K562 (cell line): ENCODE data around the gene MEX3D. TPM values are rescaled to one million over a fixed set of nuclear protein-coding genes. Genes with fewer than 3 reads are reported as not detected.

ENCODE experiments used
- ATAC-seq: fragments of 200-7000 bp; cut with Tn5 transposase; 3 replicates; pipeline ENCODE4 v1.9.1; 2020; ENCODE audit warnings: moderate library complexity
- BruUV-seq: library from RNA; stranded (reverse); fragments of 400-500 nt; replicated peaks from 2 replicates; lab custom pipeline; 2021; lab: Mats Ljungman, UMichigan
- CTCF ChIA-PET: fragments of 300-600 bp; formaldehyde crosslinking; extraction: SDS; loops from one replicate; lab custom pipeline; 2021; ENCODE audit warnings: low intra/inter-chr PET ratio; lab: Yijun Ruan, JAX
- POLR2A ChIA-PET: fragments of 300-600, 350-650 bp; sonication (Branson Sonifier 250); formaldehyde crosslinking; extraction: SDS; loops from one replicate; lab custom pipeline; 2021; ENCODE audit warnings: antibody characterized with exemption, inconsistent platforms; lab: Yijun Ruan, JAX
- DNase-seq, 4 experiments: peaks; one replicate each; pipeline versions ENCODE4 v3.0.0 to v3.0.0-alpha.2; 2011 to 2018; ENCODE audit warnings: low spot score in 3 of 4, mixed read lengths in 3 of 4; ENCODE audit errors: extremely low read depth in 1 of 4
- FAIRE-seq: peaks from 2 replicates; lab custom pipeline; 2011; peaks lifted over from hg19 to GRCh38; lab: Jason Lieb, UNC
- H2AFZ ChIP-seq: 2 replicates; pipeline ENCODE4 v1.6.0; 2011; ENCODE audit warnings: low read depth, low read length, control low read depth, inconsistent platforms
- H3K27ac ChIP-seq: fragments of 200-600 bp; 3 replicates; pipeline ENCODE4 v1.8.0; 2011; ENCODE audit warnings: low read depth, mild to moderate bottlenecking, control low read depth, inconsistent platforms, low read length, moderate library complexity, mixed read lengths; ENCODE audit errors: extremely low read depth
- H3K27me3 ChIP-seq, 2 experiments: fragments of 300-600 bp in 1 of 2; 2 replicates in 1 of 2; 3 replicates in 1 of 2; pipeline versions ENCODE4 v1.6.0 to v1.8.0; 2011; ENCODE audit warnings: inconsistent platforms in 2 of 2, low read length in 2 of 2, mild to moderate bottlenecking in 1 of 2, mixed read lengths in 1 of 2, moderate library complexity in 1 of 2; ENCODE audit not compliant: control insufficient read depth in 2 of 2, insufficient read depth in 2 of 2
- H3K36me3 ChIP-seq: fragments of 300-600 bp; 3 replicates; pipeline ENCODE4 v1.8.0; 2011; ENCODE audit warnings: mild to moderate bottlenecking, low read length, inconsistent platforms; ENCODE audit not compliant: control insufficient read depth, insufficient read depth
- H3K4me1 ChIP-seq, 2 experiments: fragments of 200-600 bp in 1 of 2; replicated peaks in 1 of 2; 2 replicates in 1 of 2; 3 replicates in 1 of 2; pipeline versions ENCODE4 v1.5.1 to v1.8.0; 2011; ENCODE audit warnings: inconsistent platforms in 2 of 2, low read length in 2 of 2, mild to moderate bottlenecking in 1 of 2, mixed read lengths in 1 of 2, moderate library complexity in 1 of 2; ENCODE audit not compliant: control insufficient read depth in 2 of 2, insufficient read depth in 2 of 2
- H3K4me2 ChIP-seq: 2 replicates; pipeline ENCODE4 v1.6.1; 2011; ENCODE audit warnings: low read length, control low read depth, inconsistent platforms, mixed read lengths; ENCODE audit not compliant: insufficient read depth
- H3K4me3 ChIP-seq: fragments of 200-600 bp; sonication (generic), shearing (Covaris generic); 2 replicates; pipeline ENCODE4 v1.5.1; 2016; ENCODE audit warnings: control low read depth, inconsistent platforms
- H3K79me2 ChIP-seq: fragments of 200-600 bp; 3 replicates; pipeline ENCODE4 v1.8.0; 2011; ENCODE audit warnings: low read length, inconsistent platforms; ENCODE audit not compliant: control insufficient read depth, insufficient read depth
- H3K9ac ChIP-seq, 2 experiments: 2 replicates each; pipeline versions ENCODE4 v1.6.0 to v1.6.1; 2011; ENCODE audit warnings: low read depth in 2 of 2, low read length in 2 of 2, control low read depth in 1 of 2, inconsistent platforms in 1 of 2, mild to moderate bottlenecking in 1 of 2, mixed read lengths in 1 of 2; ENCODE audit not compliant: insufficient read depth in 1 of 2
- H3K9me1 ChIP-seq: one replicate; pipeline ENCODE4 v1.6.0; 2011; ENCODE audit warnings: inconsistent platforms, mild to moderate bottlenecking, low read length, moderate library complexity; ENCODE audit not compliant: control insufficient read depth, insufficient read depth
- H3K9me3 ChIP-seq: replicated peaks from 2 replicates; pipeline ENCODE4 v1.5.1; 2011; ENCODE audit warnings: low read depth, low read length, inconsistent platforms; ENCODE audit not compliant: control insufficient read depth, insufficient read depth
- H4K20me1 ChIP-seq: replicated peaks from 2 replicates; pipeline ENCODE4 v1.6.1; 2011; ENCODE audit warnings: low read length, inconsistent platforms, mixed read lengths; ENCODE audit not compliant: control insufficient read depth, insufficient read depth
- DMBX1 ChIP-seq: fragments of 250-450 bp; sonication (Bioruptor Pico); IDR thresholded peaks from 2 replicates; pipeline ENCODE4 v1.8.0; 2022; ENCODE audit warnings: inconsistent platforms, mild to moderate bottlenecking, moderate library complexity, borderline replicate concordance
- ETV6 ChIP-seq, 3 experiments: fragments of 150-350 bp in 1 of 3; sonication (generic) in 1 of 3; formaldehyde crosslinking in 1 of 3; IDR thresholded peaks; 2 replicates each; pipeline versions ENCODE4 v1.6.1 to v1.8.0; 2014 to 2022; ENCODE audit warnings: borderline replicate concordance in 2 of 3, low read depth in 2 of 3, antibody characterized with exemption in 1 of 3, low read length in 1 of 3, mild to moderate bottlenecking in 1 of 3, missing genetic modification reagents in 1 of 3
- LARP7 ChIP-seq: fragments of 450-650 bp; IDR thresholded peaks from 2 replicates; pipeline ENCODE4 v1.6.1; 2016
- RAD21 ChIP-seq, 2 experiments: fragments of 250-450 bp in 1 of 2; fragments of 450-650 bp in 1 of 2; sonication (Bioruptor Pico) in 1 of 2; formaldehyde crosslinking in 1 of 2; IDR thresholded peaks in 1 of 2; conservative IDR thresholded peaks in 1 of 2; 2 replicates each; pipeline versions ENCODE4 v1.4.0 to v1.8.0; 2020 to 2022; ENCODE audit warnings: mild to moderate bottlenecking in 2 of 2, moderate library complexity in 1 of 2
- ZNF766 ChIP-seq: fragments of 200-800 bp; sonication (Bioruptor generic); conservative IDR thresholded peaks from 2 replicates; pipeline ENCODE4 v1.6.1; 2016; ENCODE audit warnings: missing genetic modification characterization, missing compliant biosample characterization
- WGBS: fragments of 100-300 bp; shearing (Covaris generic); methylation state at CpG from one replicate; pipeline ENCODE4 v1.1.6; 2016; ENCODE audit warnings: low coverage, mixed read lengths; ENCODE audit not compliant: insufficient coverage; ENCODE audit errors: missing lambda C conversion rate; 5-methylcytosine and 5-hydroxymethylcytosine counted together
- in situ Hi-C: fragments of 300-500 bp; cut with MboI; formaldehyde crosslinking; loops from 4 replicates; pipeline ENCODE4 v1.15.0; 2018; ENCODE audit warnings: inconsistent platforms, mixed read lengths
- intact Hi-C: fragments of 100-400 bp; cut with micrococcal nuclease; formaldehyde crosslinking; loops from 2 replicates; pipeline ENCODE4 v1.14.2; 2022
- polyA plus RNA-seq, 8 experiments: library from polyadenylated mRNA; depleted of rRNA in 4 of 8; stranded (reverse) in 5 of 8; unstranded in 3 of 8; fragments of >200 nt; fragmentation: Nextera tagmentation in 2 of 8; fragmentation: Illumina TruSeq in 1 of 8; extraction: Ambion mirVana in 2 of 8; extraction: Trizol in 1 of 8; gene quantifications; 2 replicates each; pipeline versions ENCODE4 v1.2.1 to v1.2.3, GENCODE V29; 2011 to 2014; ENCODE audit warnings: inconsistent platforms in 1 of 8, missing spikeins in 1 of 8
- total RNA-seq, 7 experiments: library from RNA; depleted of rRNA in 6 of 7; stranded (reverse); fragments of >200 nt in 6 of 7; fragmentation: Illumina TruSeq in 2 of 7; extraction: Trizol in 2 of 7; gene quantifications; 2 replicates each; pipeline versions ENCODE4 v1.2.1 to v1.2.3, GENCODE V29; 2011 to 2021; ENCODE audit warnings: low replicate concordance in 1 of 7
- TF ChIP-seq, protein P1 (sequence below): sonication (generic); formaldehyde crosslinking; IDR thresholded peaks from 2 replicates; pipeline ENCODE4 v1.8.0; 2023; ENCODE audit warnings: missing genetic modification reagents, mild to moderate bottlenecking, borderline replicate concordance
- TF ChIP-seq, protein P2 (sequence below): sonication (generic); formaldehyde crosslinking; IDR thresholded peaks from 2 replicates; pipeline ENCODE4 v1.9.0; 2022; ENCODE audit warnings: mild to moderate bottlenecking, missing genetic modification reagents
- TF ChIP-seq, protein P3 (sequence below): IDR thresholded peaks from 2 replicates; pipeline ENCODE4 v1.6.1; 2016; ENCODE audit warnings: missing genetic modification characterization, missing compliant biosample characterization

Gene MEX3D
- total and polyA plus RNA-seq, 9 of the 15 experiments (the other 6 are each of a cell fraction or from before 2014, with no cell fraction given), result 1.7 to 39.3 (median 5.7) TPM

DNA sequence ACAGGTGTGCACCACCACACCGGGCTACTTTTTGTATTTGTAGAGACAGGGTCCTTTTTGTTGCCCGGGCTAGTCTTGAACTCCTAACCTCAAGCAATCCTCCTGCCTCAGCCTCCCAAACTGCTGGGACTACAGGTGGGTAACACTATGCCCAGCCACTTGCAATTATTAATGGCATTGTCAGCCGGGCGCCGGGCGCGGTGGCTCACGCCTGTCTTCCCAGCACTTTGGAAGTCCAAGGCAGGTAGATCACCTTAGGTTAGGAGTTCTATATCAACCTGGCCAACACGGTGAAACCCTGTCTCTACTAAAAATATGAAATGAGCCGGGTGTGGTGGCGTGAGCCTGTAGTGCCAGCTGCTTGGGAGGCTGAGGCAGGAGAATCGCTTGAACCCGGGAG lies 2.7 kb upstream of the MEX3D start (continued):
- TF ChIP-seq, protein P1, sequence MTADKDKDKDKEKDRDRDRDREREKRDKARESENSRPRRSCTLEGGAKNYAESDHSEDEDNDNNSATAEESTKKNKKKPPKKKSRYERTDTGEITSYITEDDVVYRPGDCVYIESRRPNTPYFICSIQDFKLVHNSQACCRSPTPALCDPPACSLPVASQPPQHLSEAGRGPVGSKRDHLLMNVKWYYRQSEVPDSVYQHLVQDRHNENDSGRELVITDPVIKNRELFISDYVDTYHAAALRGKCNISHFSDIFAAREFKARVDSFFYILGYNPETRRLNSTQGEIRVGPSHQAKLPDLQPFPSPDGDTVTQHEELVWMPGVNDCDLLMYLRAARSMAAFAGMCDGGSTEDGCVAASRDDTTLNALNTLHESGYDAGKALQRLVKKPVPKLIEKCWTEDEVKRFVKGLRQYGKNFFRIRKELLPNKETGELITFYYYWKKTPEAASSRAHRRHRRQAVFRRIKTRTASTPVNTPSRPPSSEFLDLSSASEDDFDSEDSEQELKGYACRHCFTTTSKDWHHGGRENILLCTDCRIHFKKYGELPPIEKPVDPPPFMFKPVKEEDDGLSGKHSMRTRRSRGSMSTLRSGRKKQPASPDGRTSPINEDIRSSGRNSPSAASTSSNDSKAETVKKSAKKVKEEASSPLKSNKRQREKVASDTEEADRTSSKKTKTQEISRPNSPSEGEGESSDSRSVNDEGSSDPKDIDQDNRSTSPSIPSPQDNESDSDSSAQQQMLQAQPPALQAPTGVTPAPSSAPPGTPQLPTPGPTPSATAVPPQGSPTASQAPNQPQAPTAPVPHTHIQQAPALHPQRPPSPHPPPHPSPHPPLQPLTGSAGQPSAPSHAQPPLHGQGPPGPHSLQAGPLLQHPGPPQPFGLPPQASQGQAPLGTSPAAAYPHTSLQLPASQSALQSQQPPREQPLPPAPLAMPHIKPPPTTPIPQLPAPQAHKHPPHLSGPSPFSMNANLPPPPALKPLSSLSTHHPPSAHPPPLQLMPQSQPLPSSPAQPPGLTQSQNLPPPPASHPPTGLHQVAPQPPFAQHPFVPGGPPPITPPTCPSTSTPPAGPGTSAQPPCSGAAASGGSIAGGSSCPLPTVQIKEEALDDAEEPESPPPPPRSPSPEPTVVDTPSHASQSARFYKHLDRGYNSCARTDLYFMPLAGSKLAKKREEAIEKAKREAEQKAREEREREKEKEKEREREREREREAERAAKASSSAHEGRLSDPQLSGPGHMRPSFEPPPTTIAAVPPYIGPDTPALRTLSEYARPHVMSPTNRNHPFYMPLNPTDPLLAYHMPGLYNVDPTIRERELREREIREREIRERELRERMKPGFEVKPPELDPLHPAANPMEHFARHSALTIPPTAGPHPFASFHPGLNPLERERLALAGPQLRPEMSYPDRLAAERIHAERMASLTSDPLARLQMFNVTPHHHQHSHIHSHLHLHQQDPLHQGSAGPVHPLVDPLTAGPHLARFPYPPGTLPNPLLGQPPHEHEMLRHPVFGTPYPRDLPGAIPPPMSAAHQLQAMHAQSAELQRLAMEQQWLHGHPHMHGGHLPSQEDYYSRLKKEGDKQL (CRISPR knock-in tag), result no peak
- TF ChIP-seq RAD21 (CRISPR knock-in tag; conservative IDR thresholded peaks at IDR 0.05 in 1 of 2, IDR thresholded peaks at IDR 0.05 in 1 of 2), result no peak
- TF ChIP-seq, all 486 proteins: peak for 0

DNA sequence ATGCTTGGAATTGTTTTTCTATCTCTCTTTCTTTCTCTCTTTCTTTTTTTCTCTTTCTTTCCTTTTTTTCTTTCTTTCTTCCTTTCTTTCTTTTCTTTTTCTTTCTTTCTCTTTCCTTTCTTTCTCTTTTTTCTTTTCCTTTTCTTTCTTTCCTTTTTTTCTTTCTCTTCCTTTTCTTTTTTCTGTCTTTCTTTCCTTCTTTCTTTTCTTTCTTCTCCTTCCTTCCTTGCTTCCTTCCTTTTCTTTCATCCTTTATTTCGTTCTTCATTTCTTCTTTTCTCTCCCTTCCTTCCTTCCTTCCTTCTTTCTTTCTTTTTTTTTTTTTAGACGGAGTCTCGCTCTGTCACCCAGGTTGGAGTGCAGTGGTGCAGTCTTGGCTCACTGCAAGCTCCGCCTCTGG lies 1.9 kb upstream of the MEX3D start:
- Histone ChIP-seq H3K9ac (no peak overlapping the region), H3K4me3 (no peak overlapping the region), H3K27ac (no peak overlapping the region), H3K9me1 (no peaks in the 10 kb centered on the region), H3K9me3 (no peaks in the 10 kb centered on the region), H3K36me3 (no peaks in the 10 kb centered on the region), H3K79me2 (peaks cover 22% of the 10 kb centered on the region), H3K4me2 (no peak overlapping the region), H4K20me1 (peaks cover 5% of the 10 kb centered on the region), H2AFZ (no peak overlapping the region), H3K4me1 (peaks cover 12 to 53% of the 10 kb centered on the region in 2 experiments), H3K27me3 (no peaks in the 10 kb centered on the region)
- ATAC-seq (no peak), DNase-seq (no peak), FAIRE-seq (no peak)
- POLR2A ChIA-PET, result no interaction called here
- in situ Hi-C loops, result no loop called here
- 37% methylated on average over 3 of the region's 4 CpGs for WGBS
- no TSS peak for BruUV-seq
- intact Hi-C loops, result no loop called here
- CTCF ChIA-PET, result interaction anchor here (0.7 kb wide), 2 partner anchors 54 to 527 kb away, joined by 3 read pairs; partner anchors contain the start of gene IZUMO4
- TF ChIP-seq ZNF766 (CRISPR knock-in tag), result no peak
- TF ChIP-seq, protein P2, sequence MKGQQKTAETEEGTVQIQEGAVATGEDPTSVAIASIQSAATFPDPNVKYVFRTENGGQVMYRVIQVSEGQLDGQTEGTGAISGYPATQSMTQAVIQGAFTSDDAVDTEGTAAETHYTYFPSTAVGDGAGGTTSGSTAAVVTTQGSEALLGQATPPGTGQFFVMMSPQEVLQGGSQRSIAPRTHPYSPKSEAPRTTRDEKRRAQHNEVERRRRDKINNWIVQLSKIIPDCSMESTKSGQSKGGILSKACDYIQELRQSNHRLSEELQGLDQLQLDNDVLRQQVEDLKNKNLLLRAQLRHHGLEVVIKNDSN, result no peak
- TF ChIP-seq, protein P3, sequence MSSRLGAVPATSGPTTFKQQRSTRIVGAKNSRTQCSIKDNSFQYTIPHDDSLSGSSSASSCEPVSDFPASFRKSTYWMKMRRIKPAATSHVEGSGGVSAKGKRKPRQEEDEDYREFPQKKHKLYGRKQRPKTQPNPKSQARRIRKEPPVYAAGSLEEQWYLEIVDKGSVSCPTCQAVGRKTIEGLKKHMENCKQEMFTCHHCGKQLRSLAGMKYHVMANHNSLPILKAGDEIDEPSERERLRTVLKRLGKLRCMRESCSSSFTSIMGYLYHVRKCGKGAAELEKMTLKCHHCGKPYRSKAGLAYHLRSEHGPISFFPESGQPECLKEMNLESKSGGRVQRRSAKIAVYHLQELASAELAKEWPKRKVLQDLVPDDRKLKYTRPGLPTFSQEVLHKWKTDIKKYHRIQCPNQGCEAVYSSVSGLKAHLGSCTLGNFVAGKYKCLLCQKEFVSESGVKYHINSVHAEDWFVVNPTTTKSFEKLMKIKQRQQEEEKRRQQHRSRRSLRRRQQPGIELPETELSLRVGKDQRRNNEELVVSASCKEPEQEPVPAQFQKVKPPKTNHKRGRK, result peak; percentile 99
- no peak for TF ChIP-seq ETV6 (IDR thresholded peaks at IDR 0.05; ENCODE audit: borderline replicate concordance in 1 of 2, low read depth in 2 of 2, low read length in 1 of 2)
- no peak for TF ChIP-seq ETV6 (CRISPR knock-in tag; IDR thresholded peaks at IDR 0.05; ENCODE audit: borderline replicate concordance)
- no peak for TF ChIP-seq DMBX1 (CRISPR knock-in tag)
- TF ChIP-seq LARP7, result peak; percentile 69; the same call in 1 of the 2 replicates
